Keratinocyte (primary cell): ENCODE results near the gene FRMD3. TPM values are rescaled to one million over a fixed set of nuclear protein-coding genes. Genes with fewer than 3 reads are reported as not detected.

Source experiments
- DNase-seq: peaks from one replicate; pipeline ENCODE4 v3.0.0-alpha.2; 2011; ENCODE audit warnings: low read depth, missing footprints, low spot score
- FAIRE-seq: peaks from 2 replicates; lab custom pipeline; 2011; peaks lifted over from hg19 to GRCh38; lab: Jason Lieb, UNC
- H2AFZ ChIP-seq: 2 replicates; pipeline ENCODE4 v1.6.0; 2012; ENCODE audit warnings: low read length, control low read depth, inconsistent platforms; ENCODE audit not compliant: control insufficient read depth
- H3K27ac ChIP-seq: 2 replicates; pipeline ENCODE4 v1.5.1; 2011; ENCODE audit warnings: low read length; ENCODE audit not compliant: control insufficient read depth, insufficient read depth
- H3K27me3 ChIP-seq: 3 replicates; pipeline ENCODE4 v1.6.0; 2011; ENCODE audit warnings: low read length; ENCODE audit not compliant: control insufficient read depth, insufficient read depth; ENCODE audit errors: extremely low read depth
- H3K36me3 ChIP-seq, 2 experiments: 2 replicates in 1 of 2; 3 replicates in 1 of 2; pipeline ENCODE4 v1.5.1; 2011; ENCODE audit warnings: low read length in 2 of 2, mild to moderate bottlenecking in 1 of 2; ENCODE audit not compliant: control insufficient read depth in 2 of 2, insufficient read depth in 2 of 2; ENCODE audit errors: extremely low read depth in 1 of 2
- H3K4me1 ChIP-seq: 3 replicates; pipeline ENCODE4 v1.5.1; 2011; ENCODE audit warnings: low read length; ENCODE audit not compliant: control insufficient read depth, insufficient read depth; ENCODE audit errors: extremely low read depth
- H3K4me2 ChIP-seq: 3 replicates; pipeline ENCODE4 v1.6.0; 2011; ENCODE audit warnings: low read depth, low read length; ENCODE audit not compliant: control insufficient read depth, insufficient read depth; ENCODE audit errors: extremely low read depth
- H3K4me3 ChIP-seq, 3 experiments: fragments of 200-600 bp in 1 of 3; sonication (generic) in 1 of 3; 2 replicates in 2 of 3; 3 replicates in 1 of 3; pipeline ENCODE4 v1.5.1; 2011 to 2016; ENCODE audit warnings: low read length in 3 of 3, mild to moderate bottlenecking in 3 of 3, control low read depth in 2 of 3, inconsistent platforms in 1 of 3, low read depth in 1 of 3, mixed read lengths in 1 of 3, mixed run types in 1 of 3, moderate library complexity in 1 of 3; ENCODE audit not compliant: control insufficient read depth in 2 of 3, insufficient read depth in 2 of 3; ENCODE audit errors: extremely low read depth in 1 of 3
- H3K79me2 ChIP-seq: 2 replicates; pipeline ENCODE4 v1.6.0; 2012; ENCODE audit warnings: low read length; ENCODE audit not compliant: control insufficient read depth, insufficient read depth
- H3K9ac ChIP-seq: 3 replicates; pipeline ENCODE4 v1.6.0; 2011; ENCODE audit warnings: low read length; ENCODE audit not compliant: control insufficient read depth, insufficient read depth; ENCODE audit errors: extremely low read depth
- H3K9me1 ChIP-seq: 3 replicates; pipeline ENCODE4 v1.6.0; 2011; ENCODE audit warnings: low read length; ENCODE audit not compliant: control insufficient read depth, insufficient read depth; ENCODE audit errors: extremely low read depth
- H3K9me3 ChIP-seq: 2 replicates; pipeline ENCODE4 v1.5.1; 2012; ENCODE audit warnings: low read depth, low read length; ENCODE audit not compliant: control insufficient read depth
- H4K20me1 ChIP-seq: 3 replicates; pipeline ENCODE4 v1.6.0; 2011; ENCODE audit warnings: low read length; ENCODE audit not compliant: control insufficient read depth, insufficient read depth; ENCODE audit errors: extremely low read depth
- CTCF ChIP-seq, 3 experiments: IDR thresholded peaks in 1 of 3; conservative IDR thresholded peaks in 1 of 3; optimal IDR thresholded peaks in 1 of 3; 2 replicates in 2 of 3; 3 replicates in 1 of 3; pipeline versions ENCODE3 to v1.5.1; 2011; ENCODE audit warnings: low read length in 3 of 3, mild to moderate bottlenecking in 3 of 3, moderate library complexity in 2 of 3, control low read depth in 1 of 3, inconsistent platforms in 1 of 3; ENCODE audit not compliant: insufficient read depth in 2 of 3; ENCODE audit errors: extremely low read depth in 1 of 3
- EZH2 ChIP-seq: IDR thresholded peaks from one replicate; pipeline ENCODE4 v1.6.1; 2012; ENCODE audit warnings: inconsistent platforms, mild to moderate bottlenecking, low read length, moderate library complexity
- dilution Hi-C: fragments of 300-500 bp; cut with MboI; formaldehyde crosslinking; loops from one replicate; pipeline ENCODE4 v1.7.0; 2020; ENCODE audit warnings: low sequenced_read_pairs; ENCODE audit not compliant: extremely low pct_ligation_motif_present
- polyA plus RNA-seq, 5 experiments: library from polyadenylated mRNA; depleted of rRNA in 3 of 5; stranded (reverse) in 3 of 5; stranded (forward) in 1 of 5; unstranded in 1 of 5; fragments of >200 nt; gene quantifications; 1 replicate in 1 of 5; 2 replicates in 3 of 5; 3 replicates in 1 of 5; pipeline versions ENCODE4 v1.2.1 to v1.2.3, GENCODE V29; 2011 to 2012; ENCODE audit warnings: missing spikeins in 2 of 5, low read depth in 1 of 5, low replicate concordance in 1 of 5

Gene FRMD3
- polyA plus RNA-seq, 1 donor (not counting 4 experiments of a cell fraction or from before 2014, with no cell fraction given), result 0.21 TPM

GRCh38 chr9:83429229-83429628, 109.0 kb downstream of the FRMD3 start:
- no peaks in the 10 kb centered on the region for H3K4me1 ChIP-seq
- no peak overlapping the region for H3K4me3 ChIP-seq
- H3K4me2 ChIP-seq, result no peak overlapping the region
- dilution Hi-C loops, result no loop called here
- TF ChIP-seq EZH2, result no peak
- TF ChIP-seq CTCF (optimal IDR thresholded peaks at IDR 0.05 in 1 of 3, IDR thresholded peaks at IDR 0.05 in 1 of 3, conservative IDR thresholded peaks at IDR 0.05 in 1 of 3; ENCODE audit: extremely low read depth in 1 of 3, insufficient read depth in 2 of 3, low read length in 3 of 3), result no peak
- no peak for DNase-seq
- no peak overlapping the region for H3K9ac ChIP-seq
- no peaks in the 10 kb centered on the region for H3K9me3 ChIP-seq
- no peaks in the 10 kb centered on the region for H3K9me1 ChIP-seq
- no peaks in the 10 kb centered on the region for H3K79me2 ChIP-seq
- H3K36me3 ChIP-seq, result no peaks in the 10 kb centered on the region
- H3K27ac ChIP-seq, result no peak overlapping the region
- no peak for FAIRE-seq
- no peaks in the 10 kb centered on the region for H3K27me3 ChIP-seq
- H2AFZ ChIP-seq, result no peak overlapping the region
- H4K20me1 ChIP-seq, result no peaks in the 10 kb centered on the region

- Histone ChIP-seq H3K4me1 (no peaks in the 10 kb centered on the region), H3K4me3 (no peak overlapping the region), H3K4me2 (no peak overlapping the region), H3K27ac (no peak overlapping the region), H3K9me3 (no peaks in the 10 kb centered on the region), H3K36me3 (no peaks in the 10 kb centered on the region), H3K9ac (no peak overlapping the region), H4K20me1 (no peaks in the 10 kb centered on the region), H3K79me2 (no peaks in the 10 kb centered on the region), H3K27me3 (no peaks in the 10 kb centered on the region), H2AFZ (no peak overlapping the region), H3K9me1 (no peaks in the 10 kb centered on the region)
- no peak for TF ChIP-seq EZH2
- no peak for TF ChIP-seq CTCF (optimal IDR thresholded peaks at IDR 0.05 in 1 of 3, IDR thresholded peaks at IDR 0.05 in 1 of 3, conservative IDR thresholded peaks at IDR 0.05 in 1 of 3; ENCODE audit: extremely low read depth in 1 of 3, insufficient read depth in 2 of 3, low read length in 3 of 3)
- dilution Hi-C loops, result no loop called here
- no peak for DNase-seq
- FAIRE-seq, result no peak
These were observed 113.0 kb downstream of the FRMD3 start for GRCh38 chr9:83425240-83425639.
